AG10803 (cell line): ENCODE data around the gene CDC42SE2.

Experiments used
- DNase-seq: peaks from one replicate; pipeline ENCODE4 v3.0.0; 2010; ENCODE audit warnings: low read depth
- H3K4me3 ChIP-seq: 2 replicates; pipeline ENCODE4 v1.5.1; 2011; ENCODE audit warnings: mild to moderate bottlenecking, low read length, control low read depth
- CTCF ChIP-seq: conservative IDR thresholded peaks from 2 replicates; pipeline ENCODE4 v1.5.1; 2011; ENCODE audit warnings: mild to moderate bottlenecking, low read length, control low read depth, inconsistent platforms

The CDC42SE2 gene

GRCh38 chr5:131263648-131264450 is at the start of gene CDC42SE2:
Gene CDC42SE2, plus strand, starts transcription at chr5:131264053. Its CDS starts 95,441 bp downstream, at chr5:131359494.
- H3K4me3 ChIP-seq: peak within 1 kb of the TSS; percentile 86
- peak; percentile 76 for DNase-seq
- TF ChIP-seq CTCF: no peak

GRCh38 chr5:131214609-131215227 is 49.1 kb upstream of the CDC42SE2 start:
- H3K4me3 ChIP-seq: no peak overlapping the region
- no peak for TF ChIP-seq CTCF
- DNase-seq: no peak

GRCh38 chr5:131217791-131218190 is 46.1 kb upstream of the CDC42SE2 start:
- no peak for TF ChIP-seq CTCF
- no peak for DNase-seq
- H3K4me3 ChIP-seq: no peak overlapping the region

- no peak for DNase-seq
- no peak overlapping the region for H3K4me3 ChIP-seq
- no peak for TF ChIP-seq CTCF
Observed at GRCh38 chr5:131218392-131218791, 45.5 kb upstream of the CDC42SE2 start.

- no peak overlapping the region for H3K4me3 ChIP-seq
- no peak for DNase-seq
- TF ChIP-seq CTCF: no peak
Observed at GRCh38 chr5:131220566-131220965, 43.3 kb upstream of the CDC42SE2 start.

GRCh38 chr5:131221008-131221703 is 42.7 kb upstream of the CDC42SE2 start:
- H3K4me3 ChIP-seq: no peak overlapping the region
- DNase-seq: no peak
- TF ChIP-seq CTCF: no peak

GRCh38 chr5:131221888-131222287 is 42.0 kb upstream of the CDC42SE2 start:
- DNase-seq: peak; percentile 23
- no peak for TF ChIP-seq CTCF
- no peak overlapping the region for H3K4me3 ChIP-seq
